ENCODE data around the gene SLC4A5.

- TF ChIP-seq CTBP1 (IDR thresholded peaks at IDR 0.05; ENCODE audit: borderline replicate concordance) (no peak), SP1 (IDR thresholded peaks at IDR 0.05) (no peak), HDGF (IDR thresholded peaks at IDR 0.05; ENCODE audit: borderline replicate concordance) (no peak)
Measured at GRCh38 chr2:74373985-74374384, 30.8 kb upstream of the SLC4A5 start.
